GM12878 (cell line): ENCODE data around the gene SF3B2. TPM values are rescaled to one million over a fixed set of nuclear protein-coding genes. Genes with fewer than 3 reads are reported as not detected.
A peak's percentile ranks its signal among the peaks of the same experiment; 100 is the strongest.

Experiments
- ATAC-seq: fragments of 200-7000 bp; cut with Tn5 transposase; 3 replicates; pipeline ENCODE4 v1.9.1; 2020; ENCODE audit warnings: mild to moderate bottlenecking, moderate library complexity
- BruUV-seq: library from RNA; stranded (reverse); fragments of 400-500 nt; replicated peaks from 2 replicates; lab custom pipeline; 2021; lab: Mats Ljungman, UMichigan
- CTCF ChIA-PET: fragments of 300-600 bp; sonication (Branson Sonifier 250); formaldehyde crosslinking; extraction: SDS; loops from one replicate; lab custom pipeline; 2021; ENCODE audit warnings: inconsistent platforms; lab: Yijun Ruan, JAX
- POLR2A ChIA-PET: fragments of 350-600 bp; formaldehyde crosslinking; extraction: SDS; loops from one replicate; lab custom pipeline; 2021; ENCODE audit warnings: inconsistent platforms; lab: Charles Lee
- RAD21 ChIA-PET: fragments of 300-600 bp; sonication (Branson Sonifier 250); formaldehyde crosslinking; loops from one replicate; lab custom pipeline; 2023; ENCODE audit warnings: antibody characterized with exemption; ENCODE audit not compliant: unreplicated experiment; lab: Charles Lee
- SMC1A ChIA-PET: fragments of 300-600 bp; sonication (Branson Sonifier 250); formaldehyde crosslinking; loops from one replicate; lab custom pipeline; 2023; ENCODE audit not compliant: unreplicated experiment, uncharacterized antibody; lab: Charles Lee
- DNase-seq: peaks from one replicate; pipeline ENCODE4 v3.0.0-alpha.2; 2011; ENCODE audit warnings: low read depth, low spot score
- FAIRE-seq: peaks from 3 replicates; lab custom pipeline; 2011; peaks lifted over from hg19 to GRCh38; lab: Jason Lieb, UNC
- H2AFZ ChIP-seq: 2 replicates; pipeline ENCODE4 v1.6.0; 2011; ENCODE audit warnings: low read depth, low read length, control low read depth; ENCODE audit not compliant: control insufficient read depth
- H3K27ac ChIP-seq: 2 replicates; pipeline ENCODE4 v1.5.1; 2011; ENCODE audit warnings: control low read depth; ENCODE audit not compliant: control insufficient read depth, insufficient read depth
- H3K27me3 ChIP-seq, 2 experiments: replicated peaks in 1 of 2; 2 replicates each; pipeline versions ENCODE4 v1.6.0 to v1.6.1; 2011; ENCODE audit warnings: low read length in 1 of 2; ENCODE audit not compliant: control insufficient read depth in 2 of 2, insufficient read depth in 2 of 2
- H3K36me3 ChIP-seq, 2 experiments: 2 replicates each; pipeline ENCODE4 v1.5.1; 2011; ENCODE audit warnings: low read length in 1 of 2; ENCODE audit not compliant: control insufficient read depth in 2 of 2, insufficient read depth in 2 of 2
- H3K4me1 ChIP-seq: 2 replicates; pipeline ENCODE4 v1.6.1; 2011; ENCODE audit warnings: mild to moderate bottlenecking, low read length, moderate library complexity, mixed read lengths; ENCODE audit not compliant: control insufficient read depth, insufficient read depth
- H3K4me2 ChIP-seq: 2 replicates; pipeline ENCODE4 v1.6.0; 2011; ENCODE audit warnings: control low read depth; ENCODE audit not compliant: control insufficient read depth, insufficient read depth
- H3K4me3 ChIP-seq: fragments of 200-600 bp; sonication (generic); 2 replicates; pipeline ENCODE4 v1.5.1; 2016
- H3K79me2 ChIP-seq: 2 replicates; pipeline ENCODE4 v1.6.0; 2011; ENCODE audit warnings: low read length; ENCODE audit not compliant: control insufficient read depth, insufficient read depth
- H3K9ac ChIP-seq: 2 replicates; pipeline ENCODE4 v1.8.0; 2011; ENCODE audit warnings: low read length, control low read depth, mixed read lengths; ENCODE audit not compliant: control insufficient read depth, insufficient read depth
- H3K9me3 ChIP-seq: replicated peaks from 3 replicates; pipeline ENCODE4 v1.5.1; 2011; ENCODE audit warnings: mild to moderate bottlenecking, low read length; ENCODE audit not compliant: control insufficient read depth, insufficient read depth
- H4K20me1 ChIP-seq: 2 replicates; pipeline ENCODE4 v1.6.0; 2011; ENCODE audit not compliant: control insufficient read depth, insufficient read depth
- BMI1 ChIP-seq: fragments of 450-650 bp; IDR thresholded peaks from 2 replicates; pipeline ENCODE4 v1.6.1; 2016; ENCODE audit warnings: mild to moderate bottlenecking, moderate library complexity, borderline replicate concordance
- CBX3 ChIP-seq: fragments of 200-600 bp; sonication (generic); IDR thresholded peaks from 2 replicates; pipeline ENCODE4 v1.6.1; 2016; ENCODE audit warnings: low read depth, borderline replicate concordance
- CHD2 ChIP-seq: IDR thresholded peaks from 2 replicates; pipeline ENCODE4 v1.6.1; 2011; ENCODE audit warnings: low read depth, low read length, improper control_type of control experiment, borderline replicate concordance
- HDGF ChIP-seq: fragments of 450-650 bp; IDR thresholded peaks from 2 replicates; pipeline ENCODE4 v1.6.1; 2016; ENCODE audit warnings: antibody characterized with exemption
- MEF2B ChIP-seq: fragments of 450-650 bp; IDR thresholded peaks from 2 replicates; pipeline ENCODE4 v1.6.1; 2018; ENCODE audit warnings: mild to moderate bottlenecking, moderate library complexity; ENCODE audit not compliant: partially characterized antibody, poor library complexity, severe bottlenecking
- MXI1 ChIP-seq: fragments of 150-350 bp; IDR thresholded peaks from 2 replicates; pipeline ENCODE4 v1.6.1; 2011; ENCODE audit warnings: low read depth, mild to moderate bottlenecking, inconsistent platforms, low read length, improper control_type of control experiment
- POLR2A ChIP-seq: IDR thresholded peaks from 2 replicates; pipeline ENCODE4 v1.6.1; 2011; ENCODE audit warnings: low read depth, mild to moderate bottlenecking, low read length
- RAD51 ChIP-seq: fragments of 450-650 bp; IDR thresholded peaks from 2 replicates; pipeline ENCODE4 v1.6.1; 2016; ENCODE audit warnings: moderate library complexity, mild to moderate bottlenecking, inconsistent platforms
- SIN3A ChIP-seq: IDR thresholded peaks from 2 replicates; pipeline ENCODE4 v1.6.1; 2012; ENCODE audit warnings: low read depth, low read length, improper control_type of control experiment
- SREBF1 ChIP-seq: IDR thresholded peaks from 2 replicates; pipeline ENCODE4 v1.6.1; 2012; ENCODE audit warnings: mild to moderate bottlenecking, low read length
- SUZ12 ChIP-seq: fragments of 200-600 bp; sonication (generic); IDR thresholded peaks from one replicate; pipeline ENCODE4 v1.6.1; 2018; ENCODE audit warnings: antibody characterized with exemption, mild to moderate bottlenecking; ENCODE audit not compliant: unreplicated experiment
- TBL1XR1 ChIP-seq: IDR thresholded peaks from 2 replicates; pipeline ENCODE4 v1.6.1; 2012; ENCODE audit warnings: low read depth, low read length, improper control_type of control experiment
- TCF3 ChIP-seq: IDR thresholded peaks from 2 replicates; pipeline ENCODE4 v1.6.1; 2012; ENCODE audit warnings: low read depth, mild to moderate bottlenecking, low read length, borderline replicate concordance; ENCODE audit not compliant: insufficient read depth
- ZZZ3 ChIP-seq: IDR thresholded peaks from 2 replicates; pipeline ENCODE4 v1.6.1; 2011; ENCODE audit warnings: low read depth; ENCODE audit not compliant: control insufficient read depth, insufficient read length
- WGBS: methylation state at CpG from one replicate; pipeline ENCODE4 v1.1.6; 2016; ENCODE audit warnings: low lambda C conversion rate; ENCODE audit not compliant: insufficient replicate concordance, insufficient coverage; ENCODE audit errors: missing lambda C conversion rate; 5-methylcytosine and 5-hydroxymethylcytosine counted together
- in situ Hi-C: fragments of 300-500 bp; cut with MboI; formaldehyde crosslinking; loops from 9 replicates; pipeline ENCODE4 v1.14.3; 2018; ENCODE audit warnings: mixed read lengths
- intact Hi-C: fragments of 100-400 bp; cut with micrococcal nuclease; formaldehyde crosslinking; loops from one replicate; pipeline ENCODE4 v1.14.2; 2022; ENCODE audit not compliant: unreplicated experiment
- polyA plus RNA-seq, 11 experiments: library from polyadenylated mRNA; depleted of rRNA in 4 of 11; unstranded in 6 of 11; stranded (reverse) in 5 of 11; fragments of >200 nt; fragmentation: Nextera tagmentation in 4 of 11; fragmentation: Illumina TruSeq in 1 of 11; extraction: Ambion mirVana in 4 of 11; extraction: Trizol in 1 of 11; gene quantifications; 1 replicate in 1 of 11; 2 replicates in 10 of 11; pipeline versions ENCODE4 v1.2.1 to v1.2.3, GENCODE V29; 2011 to 2016; ENCODE audit warnings: inconsistent platforms in 2 of 11, missing spikeins in 2 of 11, low read depth in 1 of 11
- total RNA-seq, 4 experiments: library from RNA; depleted of rRNA in 3 of 4; stranded (reverse); fragments of >200 nt in 3 of 4; fragmentation: Illumina TruSeq in 1 of 4; extraction: Trizol in 1 of 4; gene quantifications; 2 replicates each; pipeline versions ENCODE4 v1.2.1 to v1.2.3, GENCODE V29; 2013 to 2021
- TF ChIP-seq, protein P1 (sequence below): fragments of 450-650 bp; IDR thresholded peaks from 2 replicates; pipeline ENCODE4 v1.6.1; 2016; ENCODE audit warnings: mild to moderate bottlenecking
- TF ChIP-seq, protein P2 (sequence below): IDR thresholded peaks from 2 replicates; pipeline ENCODE4 v1.6.1; 2011; ENCODE audit warnings: low read depth, mild to moderate bottlenecking, low read length, moderate library complexity, borderline replicate concordance; ENCODE audit errors: extremely low read depth
- TF ChIP-seq, protein P3 (sequence below), 3 experiments: IDR thresholded peaks in 2 of 3; conservative IDR thresholded peaks in 1 of 3; 2 replicates each; pipeline ENCODE4 v1.5.1; 2011; ENCODE audit warnings: low read depth in 3 of 3, low read length in 3 of 3, mild to moderate bottlenecking in 3 of 3, control low read depth in 2 of 3, moderate library complexity in 2 of 3, inconsistent platforms in 1 of 3, mixed read lengths in 1 of 3; ENCODE audit not compliant: control insufficient read depth in 2 of 3, insufficient read depth in 1 of 3; ENCODE audit errors: extremely low read depth in 1 of 3
- TF ChIP-seq, protein P4 (sequence below): IDR thresholded peaks from 2 replicates; pipeline ENCODE4 v1.6.1; 2011; ENCODE audit warnings: borderline replicate concordance, low read depth, mild to moderate bottlenecking, moderate library complexity, mixed read lengths, low read length; ENCODE audit not compliant: insufficient read depth; ENCODE audit errors: extremely low read length

The SF3B2 gene
- total and polyA plus RNA-seq, 10 of the 15 experiments (the other 5 are each of a cell fraction or from before 2014, with no cell fraction given): 56.3 to 245 (median 144) TPM

DNA sequence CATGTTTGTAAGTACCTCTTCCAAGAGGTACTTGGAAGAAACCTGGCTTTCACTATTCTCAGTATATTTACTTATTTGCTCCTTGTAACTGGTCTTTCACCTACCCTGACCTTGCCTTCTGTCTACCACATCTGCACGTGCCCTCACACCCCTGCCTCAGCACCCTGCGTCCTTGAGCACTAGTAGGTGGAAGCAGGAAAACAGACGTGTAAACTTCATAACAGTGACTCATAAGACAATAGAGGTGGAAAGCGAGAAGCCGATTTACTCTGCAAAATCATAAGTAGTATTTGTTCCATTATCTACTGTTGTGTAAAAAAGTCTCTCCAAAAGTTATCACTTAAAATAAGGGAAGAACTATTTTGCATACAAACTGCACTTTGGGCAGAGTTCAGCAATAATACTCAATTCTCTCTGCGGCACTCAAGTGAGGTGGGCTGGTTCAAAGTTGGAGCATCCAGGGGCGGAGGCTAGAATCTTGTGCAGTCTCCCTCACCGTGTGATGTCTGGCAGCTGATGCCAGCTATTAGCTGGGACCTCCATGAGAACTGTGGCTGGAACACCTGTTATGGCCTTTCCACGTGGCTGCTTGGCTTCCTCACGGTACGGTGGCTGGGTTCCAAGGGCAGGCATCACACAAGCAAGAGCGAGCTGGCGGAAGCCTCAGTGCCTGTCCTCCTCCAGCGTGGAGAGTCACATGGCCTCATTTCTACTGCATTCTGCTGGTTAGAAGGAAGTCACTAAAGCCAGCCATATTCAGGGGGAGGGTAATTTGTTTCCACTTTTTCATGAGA lies 48.3 kb downstream of the SF3B2 start:
- ATAC-seq (peak; percentile 94), FAIRE-seq (peak; percentile 54), DNase-seq (no peak)
- intact Hi-C loops: no loop called here
- H3K79me2 ChIP-seq: peaks cover 42% of the 10 kb centered on the region
- in situ Hi-C loops: no loop called here
- no peaks in the 10 kb centered on the region for H3K36me3 ChIP-seq
- H3K9me3 ChIP-seq: no peaks in the 10 kb centered on the region
- peak overlapping the region; percentile 30 for H3K4me3 ChIP-seq
- WGBS: 8% methylated on average over 14 of the region's 14 CpGs
- ChIA-PET RAD21 (interaction anchor here (0.7 to 1.6 kb wide), 2 partner anchors 29 to 33 kb away, joined by 3 to 6 read pairs; no protein-coding TSS in a partner anchor), CTCF (interaction anchor here (0.9 to 1.4 kb wide), 5 partner anchors 11 to 33 kb away, joined by 3 to 4 read pairs (median 3); no protein-coding TSS in a partner anchor), POLR2A (interaction anchor here (0.5 to 2.8 kb wide), 10 partner anchors 9 to 366 kb away, joined by 3 to 15 read pairs (median 4); partner anchors contain the start of gene PELI3), SMC1A (interaction anchor here (0.6 to 4.0 kb wide), 8 partner anchors 11 to 36 kb away, joined by 3 to 18 read pairs (median 8); no protein-coding TSS in a partner anchor)
- no peaks in the 10 kb centered on the region for H3K27me3 ChIP-seq
- peak overlapping the region; percentile 63 for H3K9ac ChIP-seq
- H3K4me1 ChIP-seq: peaks cover 28% of the 10 kb centered on the region
- H2AFZ ChIP-seq: peak overlapping the region; percentile 82
- H4K20me1 ChIP-seq: no peaks in the 10 kb centered on the region
- peak overlapping the region; percentile 94 for H3K4me2 ChIP-seq
- H3K27ac ChIP-seq: peak overlapping the region; percentile 55
- BruUV-seq: no TSS peak
- TF ChIP-seq BMI1 (no peak), MXI1 (peak; percentile 42; the same call in 1 of the 2 replicates), HDGF (peak; percentile 49; the same call in 1 of the 2 replicates), TBL1XR1 (no peak), RAD51 (peak; percentile 85), SREBF1 (no peak), CHD2 (no peak), SIN3A (0 out of 2 replicates have a peak, but pooled peaks have one; percentile 39), ZZZ3 (no peak), TCF3 (0 out of 2 replicates have a peak, but pooled peaks have one; percentile 64), CBX3 (no peak), SUZ12 (no peak), POLR2A (peak; percentile 68), MEF2B (no peak)
- TF ChIP-seq, protein P1, sequence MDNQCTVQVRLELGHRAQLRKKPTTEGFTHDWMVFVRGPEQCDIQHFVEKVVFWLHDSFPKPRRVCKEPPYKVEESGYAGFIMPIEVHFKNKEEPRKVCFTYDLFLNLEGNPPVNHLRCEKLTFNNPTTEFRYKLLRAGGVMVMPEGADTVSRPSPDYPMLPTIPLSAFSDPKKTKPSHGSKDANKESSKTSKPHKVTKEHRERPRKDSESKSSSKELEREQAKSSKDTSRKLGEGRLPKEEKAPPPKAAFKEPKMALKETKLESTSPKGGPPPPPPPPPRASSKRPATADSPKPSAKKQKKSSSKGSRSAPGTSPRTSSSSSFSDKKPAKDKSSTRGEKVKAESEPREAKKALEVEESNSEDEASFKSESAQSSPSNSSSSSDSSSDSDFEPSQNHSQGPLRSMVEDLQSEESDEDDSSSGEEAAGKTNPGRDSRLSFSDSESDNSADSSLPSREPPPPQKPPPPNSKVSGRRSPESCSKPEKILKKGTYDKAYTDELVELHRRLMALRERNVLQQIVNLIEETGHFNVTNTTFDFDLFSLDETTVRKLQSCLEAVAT: peak; percentile 52
- TF ChIP-seq, protein P2, sequence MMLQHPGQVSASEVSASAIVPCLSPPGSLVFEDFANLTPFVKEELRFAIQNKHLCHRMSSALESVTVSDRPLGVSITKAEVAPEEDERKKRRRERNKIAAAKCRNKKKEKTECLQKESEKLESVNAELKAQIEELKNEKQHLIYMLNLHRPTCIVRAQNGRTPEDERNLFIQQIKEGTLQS: peak; percentile 30; the same call in 1 of the 2 replicates
- TF ChIP-seq, protein P3, sequence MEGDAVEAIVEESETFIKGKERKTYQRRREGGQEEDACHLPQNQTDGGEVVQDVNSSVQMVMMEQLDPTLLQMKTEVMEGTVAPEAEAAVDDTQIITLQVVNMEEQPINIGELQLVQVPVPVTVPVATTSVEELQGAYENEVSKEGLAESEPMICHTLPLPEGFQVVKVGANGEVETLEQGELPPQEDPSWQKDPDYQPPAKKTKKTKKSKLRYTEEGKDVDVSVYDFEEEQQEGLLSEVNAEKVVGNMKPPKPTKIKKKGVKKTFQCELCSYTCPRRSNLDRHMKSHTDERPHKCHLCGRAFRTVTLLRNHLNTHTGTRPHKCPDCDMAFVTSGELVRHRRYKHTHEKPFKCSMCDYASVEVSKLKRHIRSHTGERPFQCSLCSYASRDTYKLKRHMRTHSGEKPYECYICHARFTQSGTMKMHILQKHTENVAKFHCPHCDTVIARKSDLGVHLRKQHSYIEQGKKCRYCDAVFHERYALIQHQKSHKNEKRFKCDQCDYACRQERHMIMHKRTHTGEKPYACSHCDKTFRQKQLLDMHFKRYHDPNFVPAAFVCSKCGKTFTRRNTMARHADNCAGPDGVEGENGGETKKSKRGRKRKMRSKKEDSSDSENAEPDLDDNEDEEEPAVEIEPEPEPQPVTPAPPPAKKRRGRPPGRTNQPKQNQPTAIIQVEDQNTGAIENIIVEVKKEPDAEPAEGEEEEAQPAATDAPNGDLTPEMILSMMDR (IDR thresholded peaks at IDR 0.05 in 2 of 3, conservative IDR thresholded peaks at IDR 0.05 in 1 of 3; ENCODE audit: control insufficient read depth in 2 of 3, extremely low read depth in 1 of 3, insufficient read depth in 1 of 3, low read depth in 3 of 3, low read length in 3 of 3): no peak
- TF ChIP-seq, protein P4, sequence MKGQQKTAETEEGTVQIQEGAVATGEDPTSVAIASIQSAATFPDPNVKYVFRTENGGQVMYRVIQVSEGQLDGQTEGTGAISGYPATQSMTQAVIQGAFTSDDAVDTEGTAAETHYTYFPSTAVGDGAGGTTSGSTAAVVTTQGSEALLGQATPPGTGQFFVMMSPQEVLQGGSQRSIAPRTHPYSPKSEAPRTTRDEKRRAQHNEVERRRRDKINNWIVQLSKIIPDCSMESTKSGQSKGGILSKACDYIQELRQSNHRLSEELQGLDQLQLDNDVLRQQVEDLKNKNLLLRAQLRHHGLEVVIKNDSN: peak; percentile 75
